ENCODE data around the gene GTF2B. TPM values are rescaled to one million over a fixed set of nuclear protein-coding genes. Genes with fewer than 3 reads are reported as not detected.

The GTF2B gene
- total RNA-seq, 1 donor from 2014 or later = 12.4 TPM

DNA sequence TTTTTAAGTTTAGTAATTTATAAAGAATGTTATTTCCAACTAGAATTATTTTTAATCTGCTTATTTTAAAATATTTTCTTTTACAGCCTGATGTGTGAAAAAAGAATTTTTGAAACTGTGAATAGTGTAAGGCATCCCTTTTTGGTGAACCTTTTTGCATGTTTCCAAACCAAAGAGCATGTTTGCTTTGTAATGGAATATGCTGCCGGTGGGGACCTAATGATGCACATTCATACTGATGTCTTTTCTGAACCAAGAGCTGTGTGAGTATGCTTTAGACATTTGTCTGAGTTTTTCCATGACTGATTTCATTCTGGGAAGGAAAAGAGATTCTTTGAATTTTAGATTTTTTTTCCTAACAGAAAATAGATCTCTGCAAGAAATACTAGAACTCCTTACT, 77.9 kb downstream of the GTF2B start:
- DNase-seq (ENCODE audit: missing footprints) = no peak
- intact Hi-C loops (cut with DNase I) = no loop called here
- no peak for ATAC-seq

DNA sequence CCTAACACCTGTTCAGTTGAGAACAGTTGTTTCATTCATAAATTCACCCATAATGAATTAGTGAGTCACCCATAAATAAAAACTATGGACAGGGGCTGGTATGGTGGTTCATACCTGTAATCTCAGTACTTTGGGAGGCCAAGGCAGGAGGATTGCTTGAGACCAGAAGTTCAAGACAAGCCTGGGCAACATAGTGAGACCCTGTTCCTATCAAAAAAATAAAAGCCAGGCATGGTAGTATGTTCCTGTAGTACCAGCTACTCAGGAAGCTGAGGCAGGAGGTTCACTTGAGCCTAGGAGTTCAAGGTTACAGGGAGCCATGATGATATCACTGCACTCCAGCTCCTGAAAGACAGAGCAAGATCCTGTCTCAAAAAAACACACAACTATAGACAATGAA, 79.0 kb downstream of the GTF2B start:
- ATAC-seq = no peak
- DNase-seq (ENCODE audit: missing footprints) = no peak
- intact Hi-C loops (cut with DNase I) = no loop called here

DNA sequence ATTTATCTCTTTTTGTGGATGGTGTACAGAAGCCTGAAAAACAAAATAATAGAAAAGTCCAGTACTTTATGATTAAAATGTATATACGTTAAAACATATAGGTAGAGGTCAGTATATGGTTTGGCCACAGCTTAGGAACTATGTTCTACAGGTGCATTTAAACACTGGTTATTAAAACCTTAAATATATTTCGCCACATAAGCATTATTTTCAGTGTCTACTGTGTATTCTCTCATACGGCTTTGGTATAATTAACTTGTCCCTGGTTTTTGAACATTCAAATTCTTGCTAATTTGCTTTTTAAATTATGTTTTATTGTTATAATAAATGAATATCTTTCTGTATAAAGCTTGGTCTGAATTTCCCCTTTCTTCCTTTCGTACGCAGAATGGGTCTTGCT, 87.9 kb downstream of the GTF2B start:
- intact Hi-C loops (cut with DNase I) = loop anchor here (5.0 kb wide), 1 partner anchor 69 kb away; no protein-coding TSS in a partner anchor
- DNase-seq (ENCODE audit: missing footprints) (no peak), ATAC-seq (no peak)

DNA sequence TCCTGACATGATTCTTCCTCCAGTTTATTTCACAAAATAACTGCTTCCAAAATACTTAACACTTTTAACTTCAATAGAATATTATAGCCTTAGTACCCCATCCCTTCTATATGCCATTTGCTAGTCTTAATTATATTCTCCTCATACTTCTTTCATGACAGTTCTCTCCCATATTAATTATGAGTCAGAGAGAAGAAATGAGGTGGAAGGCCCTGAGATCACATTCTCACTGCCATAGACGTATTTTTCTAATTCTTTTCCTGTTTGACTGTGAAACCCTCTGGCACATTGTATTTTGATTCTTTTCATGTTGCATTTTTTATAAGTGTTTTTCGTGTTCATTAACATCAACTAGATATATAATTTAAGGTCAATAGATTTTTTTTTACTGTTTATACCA, 88.4 kb downstream of the GTF2B start:
- no peak for ATAC-seq
- intact Hi-C loops (cut with DNase I) = loop anchor here (5.0 kb wide), 1 partner anchor 69 kb away; no protein-coding TSS in a partner anchor
- no peak for DNase-seq (ENCODE audit: missing footprints)

Other genes starting within 250 kb of the GTF2B start
- 29.7 TPM for gene PKN2, start 207.3 kb downstream of the GTF2B start, total RNA-seq
- 6.8 TPM for gene KYAT3, start 101.1 kb upstream of the GTF2B start, total RNA-seq
- 10.7 TPM for gene RBMXL1, start 101.1 kb upstream of the GTF2B start, total RNA-seq
- gene GBP3, start 131.3 kb upstream of the GTF2B start, total RNA-seq = 9.3 TPM
- 8.3 TPM for gene GBP1, start 173.6 kb upstream of the GTF2B start, total RNA-seq
- gene GBP2, start 234.5 kb upstream of the GTF2B start, total RNA-seq = 13.1 TPM

Data from Right ventricle myocardium inferior (tissue), 1 donor.